Neutrophil (primary cell): ENCODE measurements around the gene CHI3L1.
"Not testable (repeated sequence)": the region's sequence is repeated elsewhere in the genome, so short reads cannot be mapped to it uniquely, and the experiment has no call there.

Experiments
- H3K27ac ChIP-seq: fragments of 200-600 bp; sonication (generic); 2 replicates; pipeline ENCODE4 v1.5.1; 2016; ENCODE audit warnings: mild to moderate bottlenecking, moderate library complexity
- H3K27me3 ChIP-seq: fragments of 200-600 bp; sonication (generic); 2 replicates; pipeline ENCODE4 v1.6.0; 2016; ENCODE audit warnings: mild to moderate bottlenecking
- H3K36me3 ChIP-seq: fragments of 200-600 bp; sonication (generic); 2 replicates; pipeline ENCODE4 v1.5.1; 2017
- H3K4me1 ChIP-seq, 2 experiments: fragments of 200-600 bp in 1 of 2; sonication (generic) in 1 of 2; 1 replicate in 1 of 2; 2 replicates in 1 of 2; pipeline versions ENCODE4 v1.5.1 to v1.6.1; 2013 to 2016; ENCODE audit warnings: low read depth in 1 of 2, low read length in 1 of 2, mild to moderate bottlenecking in 1 of 2, moderate library complexity in 1 of 2; ENCODE audit not compliant: control insufficient read depth in 1 of 2, insufficient read depth in 1 of 2
- H3K4me3 ChIP-seq, 2 experiments: fragments of 200-600 bp in 1 of 2; sonication (generic) in 1 of 2; 1 replicate in 1 of 2; 2 replicates in 1 of 2; pipeline ENCODE4 v1.5.1; 2013 to 2016; ENCODE audit warnings: low read depth in 1 of 2, low read length in 1 of 2, mild to moderate bottlenecking in 1 of 2, moderate library complexity in 1 of 2
- H3K9me3 ChIP-seq: fragments of 200-600 bp; sonication (generic); 2 replicates; pipeline ENCODE4 v1.5.1; 2016
- TF ChIP-seq, protein P1 (sequence below): fragments of 200-600 bp; sonication (generic); IDR thresholded peaks from 2 replicates; pipeline ENCODE4 v1.5.1; 2016; ENCODE audit warnings: antibody characterized with exemption

The CHI3L1 gene

DNA sequence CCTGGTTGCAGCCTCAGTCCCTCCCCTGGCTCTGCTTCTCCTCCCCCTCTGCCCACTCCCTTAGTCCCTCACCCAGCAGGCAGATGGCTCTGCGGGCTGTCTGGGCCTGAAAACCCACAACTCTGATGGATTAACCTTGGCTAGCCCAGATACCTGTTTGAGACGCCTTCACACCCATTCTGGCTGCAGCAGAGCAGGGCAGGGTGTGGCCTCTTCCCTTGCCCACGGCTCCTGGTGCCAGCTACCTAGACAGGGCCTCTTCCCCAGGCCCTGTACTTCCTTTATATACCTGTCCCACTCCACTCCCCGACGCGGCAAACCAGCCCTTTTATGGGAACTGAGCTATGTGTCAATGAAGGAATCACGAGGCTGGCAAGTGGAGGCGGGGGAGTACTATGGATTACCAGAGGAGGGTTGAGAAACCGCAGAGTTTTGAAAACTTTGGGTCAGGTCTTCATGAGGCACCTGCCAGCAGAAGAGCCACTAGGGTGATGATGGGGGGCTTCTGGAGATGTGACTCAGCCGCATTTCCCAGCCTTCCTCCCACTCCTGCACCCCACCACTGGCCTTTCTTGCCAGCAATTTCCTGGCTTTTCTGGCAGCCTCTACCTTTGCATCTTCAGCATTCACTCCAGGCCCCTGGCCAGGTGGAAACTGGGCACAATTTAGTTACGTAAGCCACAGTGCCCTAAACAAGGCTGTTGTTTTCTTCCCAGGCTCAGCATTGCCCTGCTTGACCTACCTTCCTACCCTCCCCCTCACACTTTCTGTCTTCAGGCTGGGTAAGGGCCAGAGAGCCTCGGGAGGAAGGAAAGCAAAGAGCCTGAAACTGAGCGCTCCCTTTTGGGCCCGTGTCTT, at the start of gene CHI3L1:
CHI3L1 (minus strand) TSS at position 259 of the 858 bp plus-strand sequence; CDS start at position 178, 81 bp downstream.
- peaks cover 90% of the 10 kb centered on the region in 2 experiments for H3K4me1 ChIP-seq
- peak within 1 kb of the TSS; percentile 60 to 73 for H3K4me3 ChIP-seq
- H3K27ac ChIP-seq = peak within 1 kb of the TSS; percentile 95
- TF ChIP-seq, protein P1, sequence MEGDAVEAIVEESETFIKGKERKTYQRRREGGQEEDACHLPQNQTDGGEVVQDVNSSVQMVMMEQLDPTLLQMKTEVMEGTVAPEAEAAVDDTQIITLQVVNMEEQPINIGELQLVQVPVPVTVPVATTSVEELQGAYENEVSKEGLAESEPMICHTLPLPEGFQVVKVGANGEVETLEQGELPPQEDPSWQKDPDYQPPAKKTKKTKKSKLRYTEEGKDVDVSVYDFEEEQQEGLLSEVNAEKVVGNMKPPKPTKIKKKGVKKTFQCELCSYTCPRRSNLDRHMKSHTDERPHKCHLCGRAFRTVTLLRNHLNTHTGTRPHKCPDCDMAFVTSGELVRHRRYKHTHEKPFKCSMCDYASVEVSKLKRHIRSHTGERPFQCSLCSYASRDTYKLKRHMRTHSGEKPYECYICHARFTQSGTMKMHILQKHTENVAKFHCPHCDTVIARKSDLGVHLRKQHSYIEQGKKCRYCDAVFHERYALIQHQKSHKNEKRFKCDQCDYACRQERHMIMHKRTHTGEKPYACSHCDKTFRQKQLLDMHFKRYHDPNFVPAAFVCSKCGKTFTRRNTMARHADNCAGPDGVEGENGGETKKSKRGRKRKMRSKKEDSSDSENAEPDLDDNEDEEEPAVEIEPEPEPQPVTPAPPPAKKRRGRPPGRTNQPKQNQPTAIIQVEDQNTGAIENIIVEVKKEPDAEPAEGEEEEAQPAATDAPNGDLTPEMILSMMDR = no peak
- H3K36me3 ChIP-seq = peaks cover 34% of the 10 kb centered on the region
- no peaks in the 10 kb centered on the region for H3K9me3 ChIP-seq
- H3K27me3 ChIP-seq = no peaks in the 10 kb centered on the region

DNA sequence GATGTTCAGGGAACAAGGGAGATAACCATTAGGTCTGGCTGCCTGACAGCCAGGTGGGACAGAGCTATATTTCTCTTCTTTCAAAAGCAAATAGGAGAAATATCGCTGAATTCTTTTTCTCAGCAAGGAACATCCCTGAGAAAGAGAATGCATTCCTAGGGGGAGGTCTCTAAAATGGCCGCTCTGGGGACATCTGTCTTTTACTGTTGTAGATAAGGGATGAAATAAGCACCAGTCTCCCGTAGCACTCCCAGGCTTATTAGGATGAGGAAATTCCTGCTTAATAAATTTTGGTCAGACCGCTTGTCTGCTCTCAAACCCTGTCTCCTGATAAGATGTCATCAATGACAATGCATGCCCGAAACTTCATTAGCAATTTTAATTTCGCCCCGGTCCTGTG, 48.4 kb upstream of the CHI3L1 start:
- not testable (repeated sequence) for H3K27me3 ChIP-seq, H3K4me3 ChIP-seq, H3K36me3 ChIP-seq, H3K27ac ChIP-seq
- Histone ChIP-seq H3K4me1 (peaks cover 28% of the 10 kb centered on the region in 2 experiments), H3K9me3 (peaks cover 12% of the 10 kb centered on the region)

DNA sequence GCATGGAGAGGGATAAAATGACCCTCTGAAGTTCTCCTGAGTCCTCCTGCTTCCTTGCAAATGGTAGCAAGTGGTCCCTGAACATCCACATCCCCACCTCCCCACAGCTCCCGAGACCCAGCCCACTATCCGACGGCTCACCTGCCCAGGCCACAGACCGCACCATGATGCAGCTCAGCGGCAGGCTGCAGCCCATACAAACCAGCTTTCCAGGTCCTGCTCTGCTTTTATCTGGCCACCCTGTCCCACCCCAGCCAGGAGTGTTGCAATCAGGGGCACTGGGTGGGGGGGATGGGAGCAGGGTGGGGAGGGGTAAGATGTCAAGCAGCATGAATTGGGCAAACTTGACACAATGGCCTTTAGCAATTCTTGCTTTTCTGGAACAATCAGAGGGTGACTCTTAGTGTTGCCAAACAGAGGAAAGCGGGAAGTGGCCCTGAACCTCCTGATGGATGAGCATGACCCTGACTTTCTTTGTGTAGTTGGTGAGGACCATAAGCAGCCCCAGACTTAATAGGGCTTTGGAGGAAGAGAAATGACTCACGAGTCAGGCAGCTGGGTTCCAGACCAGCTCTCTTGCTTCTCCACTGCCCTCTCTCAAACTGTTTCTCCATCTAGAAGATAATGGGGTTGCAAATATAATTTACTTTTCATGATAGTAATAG, 43.1 kb upstream of the CHI3L1 start, which contains the start of gene CHIT1:
CHIT1 (minus strand) TSS at position 203 of the 665 bp plus-strand sequence; CDS start at position 166, 37 bp downstream.
- H3K9me3 ChIP-seq = no peaks in the 10 kb centered on the region
- H3K36me3 ChIP-seq = no peaks in the 10 kb centered on the region
- no peaks in the 10 kb centered on the region for H3K27me3 ChIP-seq
- TF ChIP-seq, protein P1 = no peak
- peak within 1 kb of the TSS; percentile 63 for H3K27ac ChIP-seq
- peak within 1 kb of the TSS in 1 of 2 experiments; percentile 38 for H3K4me3 ChIP-seq
- H3K4me1 ChIP-seq = peaks cover 81% of the 10 kb centered on the region in 2 experiments

DNA sequence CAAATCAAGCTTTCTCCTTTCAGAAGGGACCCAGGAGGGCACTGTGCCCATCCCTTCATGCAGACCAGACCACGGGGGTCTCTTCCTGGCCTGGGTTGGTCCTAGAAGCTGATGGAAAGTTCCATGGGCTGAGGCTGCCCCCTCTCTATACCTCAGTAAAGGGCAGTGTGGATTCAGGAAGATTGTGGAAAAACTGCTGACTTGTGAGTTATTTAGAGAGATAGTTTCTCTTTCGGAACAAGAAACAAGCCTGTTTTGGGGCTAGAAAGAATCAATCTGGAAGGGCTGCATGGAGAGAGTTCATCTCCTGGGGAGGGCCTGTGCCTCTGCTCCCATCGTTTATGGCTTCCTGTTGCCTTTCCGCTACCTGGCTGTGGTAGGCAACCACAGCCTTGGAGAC, 42.2 kb upstream of the CHI3L1 start:
- Histone ChIP-seq H3K27ac (peak overlapping the region; percentile 63), H3K36me3 (no peaks in the 10 kb centered on the region), H3K9me3 (no peaks in the 10 kb centered on the region), H3K4me1 (peaks cover 84 to 85% of the 10 kb centered on the region in 2 experiments), H3K27me3 (no peaks in the 10 kb centered on the region), H3K4me3 (peak overlapping the region in 1 of 2 experiments; percentile 38)
- TF ChIP-seq, protein P1 = no peak

DNA sequence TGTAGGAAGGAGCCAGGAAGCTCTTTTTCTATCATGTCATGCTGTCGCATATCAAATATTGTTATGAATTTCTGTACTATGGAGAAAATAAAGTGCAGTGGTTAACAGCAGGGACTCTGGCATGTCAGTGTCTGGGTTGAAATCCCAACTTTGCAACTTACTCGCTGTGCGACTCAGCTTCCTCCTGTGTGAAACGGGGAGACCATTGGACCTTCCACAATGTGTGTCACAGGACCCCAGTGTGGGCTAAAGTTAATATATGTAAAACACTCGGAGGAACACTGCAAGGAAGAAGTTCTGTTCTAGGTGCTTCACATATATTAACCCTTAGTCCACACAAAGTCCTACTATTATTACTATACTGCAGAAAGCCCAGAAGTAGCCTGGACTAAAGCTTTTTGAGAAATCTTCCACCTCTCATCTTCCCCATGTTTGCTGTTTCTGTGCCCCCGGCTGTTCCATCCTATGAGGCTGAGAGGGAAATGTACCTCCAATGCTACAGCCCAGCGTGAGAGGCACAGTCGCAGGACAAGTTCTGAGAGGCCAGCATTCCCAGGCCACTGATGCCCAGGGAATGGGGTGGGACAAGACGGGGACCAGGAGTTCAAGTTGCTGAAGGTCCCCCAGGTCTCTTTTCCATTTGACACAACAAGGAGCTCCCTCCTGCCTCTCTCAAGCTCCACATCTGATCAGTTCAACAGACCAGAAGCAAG, 41.0 kb upstream of the CHI3L1 start:
- peaks cover 85 to 86% of the 10 kb centered on the region in 2 experiments for H3K4me1 ChIP-seq
- TF ChIP-seq, protein P1 = no peak
- no peak overlapping the region for H3K4me3 ChIP-seq
- no peaks in the 10 kb centered on the region for H3K9me3 ChIP-seq
- H3K36me3 ChIP-seq = peaks cover 3% of the 10 kb centered on the region
- H3K27ac ChIP-seq = peak overlapping the region; percentile 63
- H3K27me3 ChIP-seq = no peaks in the 10 kb centered on the region
